ENCODE results near the gene FAM72B.
"Not testable (repeated sequence)": the region's sequence is repeated elsewhere in the genome, so short reads cannot be mapped to it uniquely, and the experiment has no call there.

FAM72B gene

DNA sequence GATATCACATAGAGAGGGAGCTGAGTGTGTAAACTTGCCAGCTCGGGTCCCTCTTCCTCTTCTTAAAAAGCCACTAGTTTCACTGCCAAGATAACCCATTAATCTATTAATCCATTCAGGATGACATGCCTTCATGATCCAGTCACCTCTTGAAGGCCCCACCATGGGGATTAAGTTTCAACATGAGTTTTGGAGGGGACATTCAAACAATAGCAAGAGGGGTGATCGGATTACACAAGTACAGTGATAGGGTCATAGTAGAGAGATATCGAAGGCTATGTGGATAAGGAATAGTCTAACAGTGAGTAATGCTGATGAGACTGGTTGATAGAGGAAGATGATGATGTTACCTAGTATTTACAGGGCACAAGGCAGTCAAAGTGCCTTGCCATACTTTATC is 18.8 kb upstream of the FAM72B start:
- not testable (repeated sequence) for DNase-seq (ENCODE audit: low read depth in 2 of 2)

DNA sequence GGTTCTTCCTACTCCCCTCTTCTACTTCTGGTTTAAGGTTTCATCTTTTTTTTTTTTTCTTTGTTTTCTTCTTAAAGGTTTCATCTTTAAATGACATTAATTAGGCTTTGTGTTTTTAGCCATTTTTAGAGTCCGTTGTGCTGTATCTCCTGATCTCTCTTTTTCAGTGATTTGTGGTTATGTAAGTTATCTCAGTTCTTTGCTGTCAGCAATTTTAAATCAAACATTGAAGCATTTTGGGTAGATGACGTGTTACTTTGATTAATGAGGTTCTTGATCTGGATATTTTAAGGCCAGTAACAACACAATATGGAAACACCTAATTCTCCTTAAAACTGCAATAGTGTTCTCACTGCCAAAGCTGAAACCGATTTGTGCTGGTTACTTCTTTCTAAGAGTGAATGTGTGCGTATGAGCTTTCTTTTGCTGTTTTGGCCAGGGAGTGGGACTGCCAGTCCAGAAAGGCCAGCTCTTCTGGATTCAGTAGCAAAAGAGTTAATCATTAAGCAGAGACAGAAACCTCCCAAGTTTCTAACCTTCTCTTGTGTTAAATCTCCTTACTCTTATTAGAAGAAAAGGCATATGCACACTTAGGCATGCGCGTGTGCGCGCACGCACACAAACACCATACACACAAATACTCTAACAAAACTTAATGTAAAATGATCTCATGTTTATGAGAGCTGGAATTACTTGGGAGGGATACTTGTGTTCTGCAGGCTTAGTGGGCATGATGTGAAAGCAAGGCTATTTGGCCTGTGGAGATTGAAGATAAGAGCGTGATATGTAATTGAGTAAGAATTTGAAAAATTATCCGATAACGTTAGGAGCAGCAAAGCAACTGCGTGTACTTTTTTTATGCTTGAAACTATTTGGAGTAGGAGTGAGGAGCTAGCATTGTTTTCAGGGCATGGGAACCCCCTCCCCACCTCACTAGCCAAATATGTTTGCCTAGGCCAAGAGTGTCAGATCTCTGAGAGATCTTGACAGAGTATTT is 17.1 kb upstream of the FAM72B start:
- H3K4me3 ChIP-seq (replicated peaks in 1 of 2; ENCODE audit: low read depth in 2 of 2, low read length in 2 of 2): not testable (repeated sequence)
- peak in 1 of 2 donors; percentile 36 for DNase-seq (ENCODE audit: low read depth in 2 of 2)

More for the DNA sequence above, 18.8 kb upstream of the FAM72B start:
- not testable (repeated sequence) for H3K4me3 ChIP-seq (replicated peaks in 1 of 2; ENCODE audit: low read depth in 2 of 2, low read length in 2 of 2)

DNA sequence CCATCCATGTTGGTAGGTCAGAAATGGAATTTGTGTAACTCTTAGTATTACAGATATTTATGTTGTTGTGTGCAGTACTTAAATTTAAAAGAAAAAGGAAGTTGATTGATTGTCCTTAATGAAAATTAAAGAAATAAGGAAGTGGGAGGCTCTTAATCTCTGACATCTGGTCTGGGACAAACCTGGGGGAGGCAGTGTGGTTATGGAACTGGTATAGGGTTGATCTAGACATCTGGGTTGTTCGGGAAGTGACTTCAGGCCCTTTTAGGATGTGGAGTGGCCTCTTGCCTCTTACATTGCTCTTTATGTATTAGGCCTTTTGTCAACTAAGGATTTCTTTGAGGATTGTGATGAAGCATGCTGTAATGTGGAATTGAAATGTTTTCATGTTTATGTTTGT is 16.1 kb upstream of the FAM72B start:
- not testable (repeated sequence) for H3K4me3 ChIP-seq (replicated peaks in 1 of 2; ENCODE audit: low read depth in 2 of 2, low read length in 2 of 2); DNase-seq (ENCODE audit: low read depth in 2 of 2)

DNA sequence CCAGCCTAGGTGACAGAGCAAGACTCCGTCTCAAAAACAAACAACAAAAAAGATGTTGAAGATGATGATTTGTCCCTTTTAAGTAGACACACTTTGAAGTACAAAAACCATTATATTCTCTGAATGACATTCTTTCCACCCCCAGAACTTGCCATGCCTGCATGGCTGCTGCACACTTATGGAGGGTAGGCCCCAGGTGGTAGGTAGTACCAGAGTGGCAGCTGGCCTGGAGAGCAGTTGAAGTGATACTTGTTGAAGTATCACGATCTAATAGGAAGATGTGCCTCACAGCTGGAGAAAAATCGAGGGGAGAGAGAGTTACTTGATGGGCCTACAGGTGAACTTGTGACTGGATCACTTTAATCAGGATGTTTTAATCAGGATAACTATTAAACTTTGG is 15.6 kb upstream of the FAM72B start:
- H3K4me3 ChIP-seq (replicated peaks in 1 of 2; ENCODE audit: low read depth in 2 of 2, low read length in 2 of 2): not testable (repeated sequence)

DNA sequence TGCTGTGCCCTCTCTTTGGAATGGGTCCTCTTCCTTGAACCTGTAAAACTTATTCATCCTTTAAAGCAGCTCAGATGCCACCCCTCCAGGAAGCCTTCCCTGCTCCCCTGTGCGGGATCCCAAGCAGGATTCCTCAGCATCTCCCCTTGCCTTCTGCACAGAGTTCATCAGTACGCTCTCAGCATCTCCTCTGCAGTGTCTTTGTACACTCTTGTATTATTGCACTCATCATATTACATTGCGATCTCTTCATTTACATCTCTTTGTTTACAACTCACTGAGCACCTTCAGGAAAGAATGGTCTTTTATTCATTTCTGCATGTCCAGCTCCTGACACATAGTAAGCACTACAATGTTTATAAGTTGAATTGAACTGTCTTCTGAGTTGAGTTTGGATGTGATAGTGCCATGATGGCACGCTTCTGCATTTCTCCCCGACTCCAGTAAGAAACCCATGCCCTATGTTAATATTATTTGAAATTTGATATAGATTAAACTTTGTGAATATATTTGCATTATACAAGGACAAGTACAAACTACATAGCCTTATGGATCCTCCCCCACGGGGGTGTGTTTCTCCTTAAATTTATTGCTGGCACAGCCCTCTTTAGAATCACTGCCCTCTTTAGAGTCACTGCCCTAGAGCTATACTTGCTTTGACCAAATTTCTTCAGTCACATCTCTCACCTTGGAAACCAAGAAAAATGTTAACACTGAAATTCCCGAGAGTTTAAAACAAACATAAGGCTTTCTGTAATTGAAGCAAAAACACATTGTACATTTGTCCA is 13.1 kb upstream of the FAM72B start:
- DNase-seq (ENCODE audit: low read depth in 2 of 2): not testable (repeated sequence)

More for the DNA sequence above, 15.6 kb upstream of the FAM72B start:
- DNase-seq (ENCODE audit: low read depth in 2 of 2): not testable (repeated sequence)

DNA sequence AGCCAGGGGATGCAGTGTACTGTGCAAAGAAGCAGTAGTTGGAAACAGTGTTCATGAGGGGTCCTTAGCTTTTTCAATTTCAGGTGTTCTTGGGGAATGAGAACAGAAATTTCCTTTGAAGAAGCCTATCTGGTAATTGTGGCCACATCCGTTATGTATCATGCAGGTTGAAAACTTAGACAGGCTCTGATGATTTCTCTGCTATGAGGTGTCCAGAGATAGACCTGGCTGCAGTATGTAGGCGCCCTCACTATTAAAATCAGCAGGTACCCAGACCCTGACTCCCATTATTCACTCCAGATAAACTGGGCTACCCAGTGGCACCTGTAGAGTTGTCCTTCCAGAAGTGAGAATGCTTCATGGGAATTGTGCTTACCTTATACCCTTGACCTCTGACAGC is 8.4 kb upstream of the FAM72B start:
- DNase-seq (ENCODE audit: low read depth in 2 of 2); H3K4me3 ChIP-seq (replicated peaks in 1 of 2; ENCODE audit: low read depth in 2 of 2, low read length in 2 of 2): not testable (repeated sequence)

More for the DNA sequence above, 13.1 kb upstream of the FAM72B start:
- not testable (repeated sequence) for H3K4me3 ChIP-seq (replicated peaks in 1 of 2; ENCODE audit: low read depth in 2 of 2, low read length in 2 of 2)

DNA sequence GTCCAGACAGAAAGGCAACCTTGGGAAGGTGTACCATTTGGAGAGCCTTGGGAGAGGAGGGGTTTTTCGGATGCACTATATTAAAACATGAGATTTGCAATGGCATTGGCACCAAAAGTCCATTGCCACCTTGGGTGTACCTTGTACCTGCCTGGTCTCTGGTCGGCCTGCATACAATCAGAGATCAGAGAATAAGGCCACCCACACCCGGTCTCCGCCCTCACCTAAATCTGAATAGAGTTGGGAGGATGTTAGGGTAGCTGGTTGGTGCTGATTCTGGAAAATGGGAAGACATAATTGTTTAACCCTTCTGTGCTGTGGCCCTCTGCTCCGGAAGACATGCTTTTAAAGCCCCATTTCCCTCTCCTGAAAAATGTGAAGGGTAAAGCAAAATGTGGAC is 3.8 kb upstream of the FAM72B start:
- H3K4me3 ChIP-seq (replicated peaks in 1 of 2; ENCODE audit: low read depth in 2 of 2, low read length in 2 of 2): peak overlapping the region in 1 of 2 donors; percentile 19
- not testable (repeated sequence) for DNase-seq (ENCODE audit: low read depth in 2 of 2)

DNA sequence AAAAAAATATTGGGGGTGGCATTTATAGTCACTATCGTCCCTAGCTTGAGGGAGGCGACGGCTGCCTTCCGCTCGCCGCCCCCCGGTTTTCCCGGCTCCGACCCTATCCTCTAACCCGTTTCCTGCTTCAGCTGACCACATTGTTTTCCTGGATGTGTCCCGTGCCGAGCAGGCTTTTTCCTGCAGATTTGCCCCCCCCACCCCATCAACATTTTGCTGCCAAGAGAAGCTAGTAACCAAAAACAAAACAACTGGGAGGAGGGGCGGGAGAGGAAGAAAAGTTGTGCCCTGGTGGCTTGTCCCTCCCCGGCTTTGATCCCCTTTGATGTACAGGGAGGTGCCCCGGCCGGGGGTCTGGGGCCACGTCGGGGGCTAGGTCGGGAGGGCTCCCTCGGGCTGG is 2.1 kb upstream of the FAM72B start:
- H3K4me3 ChIP-seq (replicated peaks in 1 of 2; ENCODE audit: low read depth in 2 of 2, low read length in 2 of 2): peak overlapping the region in 1 of 2 donors; percentile 17

DNA sequence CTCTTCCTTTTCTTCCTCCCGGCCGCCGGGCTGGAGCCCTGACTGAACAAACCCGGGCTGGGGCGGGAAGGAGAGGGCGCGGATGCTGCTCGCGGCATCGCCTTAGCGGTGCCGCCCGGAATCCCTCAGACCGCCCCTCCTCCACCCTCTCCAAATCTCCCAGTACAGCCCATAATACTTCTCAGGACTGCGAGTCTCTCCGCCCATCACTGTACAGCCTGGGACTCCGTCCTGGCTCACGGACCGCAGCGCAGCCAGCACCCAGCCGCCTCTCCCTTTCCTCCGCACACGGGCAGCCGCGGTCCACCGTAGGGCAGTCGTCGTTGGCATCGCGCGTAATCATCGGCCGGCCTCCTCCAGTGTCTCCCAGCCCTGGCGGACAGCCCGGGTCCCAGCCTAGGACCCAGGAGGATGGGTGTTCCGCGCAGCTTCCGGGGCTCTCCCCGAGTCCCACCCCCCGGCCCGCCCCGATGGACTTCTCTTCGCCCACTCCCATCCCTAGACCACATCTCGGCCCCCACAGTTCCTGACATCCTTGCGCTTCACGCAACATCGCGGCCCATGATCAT is 1.1 kb upstream of the FAM72B start:
- not testable (repeated sequence) for DNase-seq (ENCODE audit: low read depth in 2 of 2)
- peak overlapping the region in 1 of 2 donors; percentile 37 for H3K4me3 ChIP-seq (replicated peaks in 1 of 2; ENCODE audit: low read depth in 2 of 2, low read length in 2 of 2)

More for the DNA sequence above, 2.1 kb upstream of the FAM72B start:
- not testable (repeated sequence) for DNase-seq (ENCODE audit: low read depth in 2 of 2)

DNA sequence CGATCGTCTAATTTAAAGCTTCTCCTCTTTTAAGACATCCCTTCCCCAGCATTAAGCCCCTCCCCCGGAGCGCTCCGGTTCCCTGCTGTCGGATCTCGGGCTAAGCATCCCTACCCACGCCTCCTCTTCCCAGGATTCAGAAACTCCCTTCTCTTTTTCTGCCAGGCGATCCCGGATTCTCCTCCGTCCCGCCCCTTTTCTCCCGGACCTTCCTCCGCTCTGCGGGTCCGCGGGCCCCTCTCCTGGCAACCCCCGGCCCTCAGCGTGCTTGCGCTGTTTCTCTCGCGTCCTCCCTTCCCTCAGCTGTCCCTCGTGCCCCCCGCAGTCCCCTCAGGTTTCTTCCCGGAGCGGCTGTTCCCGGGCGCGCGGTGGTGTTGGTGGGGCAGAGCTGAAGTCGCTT is 273 bp downstream of the FAM72B start:
- H3K4me3 ChIP-seq (replicated peaks in 1 of 2; ENCODE audit: low read depth in 2 of 2, low read length in 2 of 2): peak overlapping the region; percentile 40 to 52
- DNase-seq (ENCODE audit: low read depth in 2 of 2): not testable (repeated sequence)

DNA sequence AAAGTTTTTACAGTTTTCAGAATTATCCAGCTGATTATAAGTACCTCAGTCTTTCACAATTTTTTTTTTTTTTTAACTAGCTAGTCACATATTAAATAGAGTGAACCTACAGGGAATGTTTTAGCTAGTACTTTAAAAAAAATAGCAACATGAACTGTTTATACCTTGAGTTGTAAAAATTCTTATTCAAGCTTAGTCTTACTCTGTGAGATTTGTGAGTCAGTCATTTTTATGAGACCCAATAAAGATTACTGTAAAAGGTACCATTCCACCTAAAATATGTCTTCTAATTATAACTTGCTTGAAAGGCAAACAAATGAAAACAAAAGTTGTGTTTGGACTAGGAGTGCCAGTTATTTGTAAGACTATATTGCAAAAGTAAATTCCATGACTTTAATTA is 5.9 kb downstream of the FAM72B start:
- H3K4me3 ChIP-seq (replicated peaks in 1 of 2; ENCODE audit: low read depth in 2 of 2, low read length in 2 of 2): not testable (repeated sequence)

DNA sequence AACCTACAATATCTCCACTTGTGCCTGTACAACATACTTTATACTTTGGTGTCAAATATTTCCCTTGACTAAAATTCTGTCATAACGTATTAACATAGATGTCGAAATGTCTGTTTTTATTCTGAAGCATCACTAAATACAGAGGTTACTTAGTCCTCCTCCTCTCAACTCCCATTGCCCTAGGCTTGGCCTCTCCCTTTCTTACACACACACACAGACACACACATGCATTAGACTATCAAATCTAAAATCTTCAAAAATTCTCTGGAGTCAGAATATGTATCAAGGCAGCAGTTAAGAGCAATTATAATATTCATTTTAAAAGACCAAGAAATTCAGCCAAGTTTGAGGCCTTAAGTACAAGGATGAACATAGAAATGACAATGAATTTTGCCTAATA is 7.5 kb downstream of the FAM72B start:
- not testable (repeated sequence) for DNase-seq (ENCODE audit: low read depth in 2 of 2); H3K4me3 ChIP-seq (replicated peaks in 1 of 2; ENCODE audit: low read depth in 2 of 2, low read length in 2 of 2)

More for the DNA sequence above, 5.9 kb downstream of the FAM72B start:
- DNase-seq (ENCODE audit: low read depth in 2 of 2): not testable (repeated sequence)

DNA sequence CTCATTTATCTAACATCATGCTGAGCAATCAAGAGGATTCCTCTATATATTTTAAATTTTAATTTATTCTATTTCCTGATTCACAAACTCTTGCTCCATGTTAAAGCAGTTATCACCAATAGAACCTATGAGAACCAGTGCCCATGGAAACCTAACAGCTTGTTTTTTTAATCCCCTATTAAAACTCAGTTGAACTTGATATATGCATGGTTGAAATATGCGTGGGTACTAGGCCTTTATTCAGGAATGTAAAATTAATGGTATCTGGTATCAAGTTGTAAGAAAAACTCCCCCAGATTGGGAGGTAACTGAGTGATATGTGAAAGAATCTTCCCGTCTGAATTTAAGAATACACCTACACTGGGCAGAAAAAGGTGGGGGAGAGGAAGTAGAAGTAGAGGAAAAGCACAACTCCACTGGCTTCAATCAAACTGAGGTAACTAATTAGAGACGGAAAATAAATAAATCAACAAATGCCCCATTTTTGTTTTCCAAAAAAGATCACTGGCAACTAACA is 15.9 kb downstream of the FAM72B start:
- DNase-seq (ENCODE audit: low read depth in 2 of 2); H3K4me3 ChIP-seq (replicated peaks in 1 of 2; ENCODE audit: low read depth in 2 of 2, low read length in 2 of 2): not testable (repeated sequence)

DNA sequence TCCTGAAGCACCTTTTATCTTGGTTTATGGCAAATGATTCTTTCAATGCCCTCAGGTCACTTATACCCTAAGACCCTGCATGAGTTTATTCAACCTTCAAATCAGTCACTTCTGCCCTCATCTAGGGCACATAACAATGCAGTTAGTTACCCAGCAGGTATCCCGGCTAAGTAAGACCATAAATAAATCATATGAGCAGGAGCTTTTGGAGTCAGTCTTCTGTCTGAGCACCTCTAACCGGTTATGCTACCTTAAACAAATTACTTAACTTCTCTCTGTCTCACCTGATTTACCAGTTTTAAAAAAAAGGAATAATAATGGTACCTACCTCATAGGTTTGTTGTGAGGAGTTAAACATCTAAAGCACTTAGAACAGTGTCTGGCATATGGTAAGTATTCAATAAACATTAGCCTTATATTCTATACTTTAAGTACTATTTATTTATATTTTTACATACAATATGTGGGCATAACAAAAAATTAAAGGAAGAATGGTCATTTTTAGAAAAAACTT is 16.9 kb downstream of the FAM72B start:
- not testable (repeated sequence) for DNase-seq (ENCODE audit: low read depth in 2 of 2); H3K4me3 ChIP-seq (replicated peaks in 1 of 2; ENCODE audit: low read depth in 2 of 2, low read length in 2 of 2)

DNA sequence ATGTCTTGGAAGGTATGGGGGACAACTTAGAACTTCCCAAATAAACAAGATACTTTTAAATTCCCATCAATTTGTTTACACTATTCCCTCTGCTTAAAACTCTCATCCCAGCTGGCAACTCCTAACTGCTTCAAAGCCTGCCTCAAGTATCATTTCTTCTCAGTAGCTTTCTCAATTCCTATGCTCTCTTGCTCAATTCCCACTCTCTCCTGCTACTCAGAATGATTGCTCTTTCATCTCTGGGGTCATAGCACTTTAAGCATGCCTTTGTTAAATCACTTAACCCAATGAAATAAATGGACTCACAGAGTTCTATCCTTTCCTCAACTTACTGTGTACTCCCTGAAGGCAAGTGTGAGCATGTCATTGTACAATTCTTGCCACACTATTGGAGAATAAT is 18.8 kb downstream of the FAM72B start:
- not testable (repeated sequence) for H3K4me3 ChIP-seq (replicated peaks in 1 of 2; ENCODE audit: low read depth in 2 of 2, low read length in 2 of 2)
- peak; percentile 1 to 26 for DNase-seq (ENCODE audit: low read depth in 2 of 2)

DNA sequence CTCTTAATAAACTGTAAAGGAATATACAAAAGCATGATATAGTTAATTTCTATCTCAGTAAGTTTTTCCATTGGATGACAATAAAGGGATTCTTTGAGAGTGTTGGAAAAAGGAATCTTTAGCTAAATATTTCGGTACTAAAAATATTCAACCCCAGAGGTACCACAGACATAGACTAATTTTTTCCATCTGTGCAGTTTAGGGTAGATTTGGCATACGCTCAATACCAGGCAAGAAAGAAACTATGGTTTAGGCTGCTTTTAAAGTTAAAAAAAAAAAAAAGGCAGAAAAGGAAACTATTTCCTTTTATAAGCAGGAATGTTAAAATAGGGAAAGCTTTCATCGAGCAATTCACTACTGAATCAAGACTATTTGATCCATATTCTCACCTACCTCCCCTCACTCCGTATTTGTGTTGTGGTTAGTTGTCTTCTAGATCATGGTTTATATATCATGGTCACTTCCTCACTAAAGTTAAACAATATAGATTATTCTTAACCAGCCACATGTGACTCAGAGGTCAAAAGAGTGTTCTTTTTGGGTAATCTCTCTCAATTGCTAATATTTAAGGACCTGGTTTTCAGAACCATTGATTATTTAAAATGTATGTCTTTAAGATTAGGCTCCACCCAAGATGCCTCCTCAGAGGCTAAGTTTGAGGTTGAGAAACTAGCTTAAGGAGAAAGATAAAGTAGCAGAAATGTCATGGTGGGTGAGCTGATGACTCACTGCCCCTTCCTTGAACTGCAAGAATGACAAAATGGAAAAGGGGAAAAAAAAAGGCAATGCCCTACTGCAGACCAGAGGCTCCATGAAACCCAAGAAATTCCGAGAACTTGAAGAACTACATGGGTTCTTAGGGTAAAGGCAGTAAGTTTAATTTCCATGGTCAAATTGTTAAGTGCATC is 20.0 kb downstream of the FAM72B start:
- DNase-seq (ENCODE audit: low read depth in 2 of 2): peak; percentile 45 to 73
- H3K4me3 ChIP-seq (replicated peaks in 1 of 2; ENCODE audit: low read depth in 2 of 2, low read length in 2 of 2): not testable (repeated sequence)
